ENCODE data around the gene ABCD2.
"Not testable (repeated sequence)": the region's sequence is repeated elsewhere in the genome, so short reads cannot be mapped to it uniquely, and the experiment has no call there.

ABCD2 gene

GRCh38 chr12:39611818-39612217 lies 7.8 kb downstream of the ABCD2 start:
- DNase-seq: no peak

GRCh38 chr12:39610436-39611025 lies 9.1 kb downstream of the ABCD2 start:
- no peak for DNase-seq

- no peak for DNase-seq
Observed at GRCh38 chr12:39606712-39607423, 12.7 kb downstream of the ABCD2 start.

- no peak for DNase-seq
Observed at GRCh38 chr12:39605996-39606395, 13.6 kb downstream of the ABCD2 start.

- no peak for DNase-seq
Observed at GRCh38 chr12:39605501-39605900, 14.1 kb downstream of the ABCD2 start.

GRCh38 chr12:39603065-39603464 lies 16.5 kb downstream of the ABCD2 start:
- DNase-seq: no peak

GRCh38 chr12:39601951-39602350 lies 17.7 kb downstream of the ABCD2 start:
- not testable (repeated sequence) for DNase-seq

- no peak for DNase-seq
Observed at GRCh38 chr12:39595928-39596327, 23.7 kb downstream of the ABCD2 start.

- no peak for DNase-seq
Observed at GRCh38 chr12:39592295-39592694, 27.3 kb downstream of the ABCD2 start.

GRCh38 chr12:39588348-39588747 lies 31.3 kb downstream of the ABCD2 start:
- no peak for DNase-seq

- no peak for DNase-seq
Observed at GRCh38 chr12:39587225-39587624, 32.4 kb downstream of the ABCD2 start.

GRCh38 chr12:39586816-39587215 lies 32.8 kb downstream of the ABCD2 start:
- DNase-seq: no peak

- DNase-seq: no peak
Observed at GRCh38 chr12:39581592-39581991, 38.0 kb downstream of the ABCD2 start.

- no peak for DNase-seq
Observed at GRCh38 chr12:39575498-39575875, 44.1 kb downstream of the ABCD2 start.

- DNase-seq: no peak
Observed at GRCh38 chr12:39574785-39575497, 44.7 kb downstream of the ABCD2 start.

GRCh38 chr12:39574378-39574777 lies 45.2 kb downstream of the ABCD2 start:
- no peak for DNase-seq

GRCh38 chr12:39573971-39574370 lies 45.6 kb downstream of the ABCD2 start:
- DNase-seq: no peak

- no peak for DNase-seq
Observed at GRCh38 chr12:39572551-39572950, 47.1 kb downstream of the ABCD2 start.

GRCh38 chr12:39571351-39571750 lies 48.3 kb downstream of the ABCD2 start:
- no peak for DNase-seq

GRCh38 chr12:39553476-39553875 lies 66.1 kb downstream of the ABCD2 start:
- DNase-seq: no peak

- not testable (repeated sequence) for DNase-seq
Observed at GRCh38 chr12:39544211-39544610, 75.4 kb downstream of the ABCD2 start.

GRCh38 chr12:39541471-39541870 lies 78.1 kb downstream of the ABCD2 start:
- DNase-seq: no peak

GRCh38 chr12:39538679-39539104 lies 80.9 kb downstream of the ABCD2 start:
- no peak for DNase-seq

GRCh38 chr12:39533951-39534350 lies 85.7 kb downstream of the ABCD2 start:
- DNase-seq: no peak
